ENCODE data around the gene KIFC1. TPM values are rescaled to one million over a fixed set of nuclear protein-coding genes. Genes with fewer than 3 reads are reported as not detected.

The KIFC1 gene
- total RNA-seq, 2 donors from 2014 or later = 4.1 to 14.7 TPM

- ATAC-seq (no peak), DNase-seq (no peak)
- intact Hi-C loops (cut with DNase I, micrococcal nuclease) = no loop called here
Observed at GRCh38 chr6:33432546-33432945, 40.9 kb downstream of the KIFC1 start.

- DNase-seq (no peak), ATAC-seq (no peak)
- intact Hi-C loops (cut with DNase I, micrococcal nuclease) = no loop called here
Observed at GRCh38 chr6:33433001-33433543, 41.4 kb downstream of the KIFC1 start.

- DNase-seq (no peak), ATAC-seq (no peak)
- intact Hi-C loops (cut with DNase I, micrococcal nuclease) = no loop called here
Observed at GRCh38 chr6:33433544-33434191, 42.0 kb downstream of the KIFC1 start.

GRCh38 chr6:33434961-33435360 is 43.3 kb downstream of the KIFC1 start:
- ATAC-seq = no peak
- intact Hi-C loops (cut with DNase I, micrococcal nuclease) = no loop called here
- DNase-seq = no peak

- DNase-seq (no peak), ATAC-seq (no peak)
- intact Hi-C loops (cut with DNase I, micrococcal nuclease) = no loop called here
Observed at GRCh38 chr6:33437666-33438065, 46.0 kb downstream of the KIFC1 start.

GRCh38 chr6:33438978-33439594 is 47.5 kb downstream of the KIFC1 start:
- intact Hi-C loops (cut with DNase I, micrococcal nuclease) = no loop called here
- no peak for DNase-seq
- no peak for ATAC-seq

GRCh38 chr6:33439956-33440648 is 48.5 kb downstream of the KIFC1 start:
- intact Hi-C loops (cut with DNase I, micrococcal nuclease) = no loop called here
- DNase-seq (no peak), ATAC-seq (no peak)

GRCh38 chr6:33440649-33441309 is 49.2 kb downstream of the KIFC1 start:
- ATAC-seq (no peak), DNase-seq (no peak)
- intact Hi-C loops (cut with DNase I, micrococcal nuclease) = no loop called here

GRCh38 chr6:33441457-33441856 is 49.8 kb downstream of the KIFC1 start:
- DNase-seq = no peak
- ATAC-seq = no peak
- intact Hi-C loops (cut with DNase I, micrococcal nuclease) = no loop called here

- no peak for DNase-seq
- intact Hi-C loops (cut with DNase I, micrococcal nuclease) = no loop called here
- ATAC-seq = no peak
Observed at GRCh38 chr6:33442283-33442682, 50.7 kb downstream of the KIFC1 start.

GRCh38 chr6:33443025-33443424 is 51.4 kb downstream of the KIFC1 start:
- intact Hi-C loops (cut with DNase I, micrococcal nuclease) = no loop called here
- ATAC-seq (no peak), DNase-seq (no peak)

- ATAC-seq = no peak
- DNase-seq = no peak
- intact Hi-C loops (cut with DNase I, micrococcal nuclease) = no loop called here
Observed at GRCh38 chr6:33443619-33444504, 52.2 kb downstream of the KIFC1 start.

GRCh38 chr6:33445119-33445603 is 53.5 kb downstream of the KIFC1 start:
- DNase-seq (no peak), ATAC-seq (no peak)
- intact Hi-C loops (cut with DNase I, micrococcal nuclease) = no loop called here

- intact Hi-C loops (cut with DNase I, micrococcal nuclease) = no loop called here
- no peak for ATAC-seq
Observed at GRCh38 chr6:33446356-33446755, 54.7 kb downstream of the KIFC1 start.

GRCh38 chr6:33450434-33450833 is 58.8 kb downstream of the KIFC1 start:
- ATAC-seq = no peak
- intact Hi-C loops (cut with DNase I, micrococcal nuclease) = loop anchor here in 1 of 2 donors (10.0 kb wide), 1 partner anchor 66 kb away; no protein-coding TSS in a partner anchor
- no peak for DNase-seq

More at GRCh38 chr6:33446356-33446755, 54.7 kb downstream of the KIFC1 start:
- DNase-seq = no peak

GRCh38 chr6:33451606-33452005 is 60.0 kb downstream of the KIFC1 start:
- ATAC-seq (no peak), DNase-seq (no peak)
- intact Hi-C loops (cut with DNase I, micrococcal nuclease) = loop anchor here in 1 of 2 donors (10.0 kb wide), 1 partner anchor 67 kb away; no protein-coding TSS in a partner anchor

- no peak for DNase-seq
- intact Hi-C loops (cut with DNase I, micrococcal nuclease) = loop anchor here in 1 of 2 donors (10.0 kb wide), 1 partner anchor 68 kb away; no protein-coding TSS in a partner anchor
Observed at GRCh38 chr6:33452496-33452895, 60.9 kb downstream of the KIFC1 start.

GRCh38 chr6:33453393-33454008 is 61.9 kb downstream of the KIFC1 start:
- no peak for DNase-seq
- no peak for ATAC-seq
- intact Hi-C loops (cut with DNase I, micrococcal nuclease) = loop anchor here in 1 of 2 donors (10.0 kb wide), 1 partner anchor 69 kb away; no protein-coding TSS in a partner anchor

More at GRCh38 chr6:33452496-33452895, 60.9 kb downstream of the KIFC1 start:
- no peak for ATAC-seq
